Skeletal muscle satellite cell (primary cell): Measurements from ENCODE around the gene ZNF396.
A peak's percentile ranks its signal among the peaks of the same experiment; 100 is the strongest.

ENCODE experiments used
- H3K27me3 ChIP-seq: 2 replicates; pipeline ENCODE4 v1.7.0; 2013; ENCODE audit warnings: low read length; ENCODE audit not compliant: control insufficient read depth, insufficient read depth
- H3K36me3 ChIP-seq: 2 replicates; pipeline ENCODE4 v1.7.0; 2013; ENCODE audit warnings: mild to moderate bottlenecking, control low read depth, low read length; ENCODE audit not compliant: insufficient read depth
- H3K4me1 ChIP-seq: 2 replicates; pipeline ENCODE4 v1.7.0; 2013; ENCODE audit warnings: low read length; ENCODE audit not compliant: control insufficient read depth, insufficient read depth
- H3K4me2 ChIP-seq: 2 replicates; pipeline ENCODE4 v1.7.0; 2013; ENCODE audit warnings: mild to moderate bottlenecking, low read length
- H3K4me3 ChIP-seq: 2 replicates; pipeline ENCODE4 v1.7.0; 2013; ENCODE audit warnings: low read length
- H3K9ac ChIP-seq: 2 replicates; pipeline ENCODE4 v1.7.0; 2013; ENCODE audit warnings: mild to moderate bottlenecking, low read depth, low read length, moderate library complexity
- H3K9me3 ChIP-seq: replicated peaks from 2 replicates; pipeline ENCODE4 v1.7.0; 2013; ENCODE audit warnings: mild to moderate bottlenecking, control low read depth, low read length

Gene ZNF396

DNA sequence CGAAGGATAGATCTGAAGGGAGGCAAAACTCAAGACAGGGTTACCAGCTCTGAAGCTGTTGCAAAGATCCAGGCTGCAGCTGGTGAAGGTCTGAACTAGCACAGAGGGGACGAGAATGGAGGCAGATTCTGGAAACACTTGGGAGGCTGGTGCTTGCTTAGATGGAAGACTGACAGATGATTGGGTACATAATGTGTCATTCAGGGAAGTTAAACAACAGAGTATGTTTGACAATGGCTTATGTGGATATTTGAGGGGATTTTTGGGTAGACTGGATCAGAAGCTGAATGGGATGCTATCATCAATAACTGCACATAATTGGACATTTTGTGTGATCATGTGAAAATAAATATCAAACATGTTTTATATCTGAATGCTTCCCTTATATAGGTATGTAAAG is 2.3 kb upstream of the ZNF396 start:
- Histone ChIP-seq H3K4me3 (no peak overlapping the region), H3K27me3 (peaks cover 3% of the 10 kb centered on the region)

DNA sequence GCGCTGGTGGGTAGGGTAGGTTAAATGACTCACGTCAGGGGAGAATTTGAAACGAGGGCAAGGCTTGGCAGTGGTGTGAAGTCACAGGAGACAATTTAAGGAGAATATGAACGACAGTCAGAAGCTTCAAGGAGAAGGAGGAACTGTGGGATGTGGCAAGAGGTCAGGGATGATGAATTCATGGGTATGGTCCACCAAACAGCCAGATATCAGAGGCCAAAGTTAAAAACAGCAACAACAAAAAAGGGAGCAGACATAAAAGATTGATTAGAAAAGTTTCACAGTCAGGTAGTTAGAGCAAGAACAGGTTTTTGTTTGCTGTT is 1.4 kb upstream of the ZNF396 start:
- no peaks in the 10 kb centered on the region for H3K36me3 ChIP-seq
- H3K27me3 ChIP-seq = peaks cover 9% of the 10 kb centered on the region
- peaks cover 14% of the 10 kb centered on the region for H3K4me1 ChIP-seq
- H3K9me3 ChIP-seq = peaks cover 3% of the 10 kb centered on the region
- no peak overlapping the region for H3K9ac ChIP-seq
- no peak overlapping the region for H3K4me3 ChIP-seq
- H3K4me2 ChIP-seq = no peak overlapping the region

More for the DNA sequence above, 2.3 kb upstream of the ZNF396 start:
- no peak overlapping the region for H3K9ac ChIP-seq
- peaks cover 14% of the 10 kb centered on the region for H3K4me1 ChIP-seq
- no peaks in the 10 kb centered on the region for H3K36me3 ChIP-seq
- H3K4me2 ChIP-seq = no peak overlapping the region
- peaks cover 3% of the 10 kb centered on the region for H3K9me3 ChIP-seq

DNA sequence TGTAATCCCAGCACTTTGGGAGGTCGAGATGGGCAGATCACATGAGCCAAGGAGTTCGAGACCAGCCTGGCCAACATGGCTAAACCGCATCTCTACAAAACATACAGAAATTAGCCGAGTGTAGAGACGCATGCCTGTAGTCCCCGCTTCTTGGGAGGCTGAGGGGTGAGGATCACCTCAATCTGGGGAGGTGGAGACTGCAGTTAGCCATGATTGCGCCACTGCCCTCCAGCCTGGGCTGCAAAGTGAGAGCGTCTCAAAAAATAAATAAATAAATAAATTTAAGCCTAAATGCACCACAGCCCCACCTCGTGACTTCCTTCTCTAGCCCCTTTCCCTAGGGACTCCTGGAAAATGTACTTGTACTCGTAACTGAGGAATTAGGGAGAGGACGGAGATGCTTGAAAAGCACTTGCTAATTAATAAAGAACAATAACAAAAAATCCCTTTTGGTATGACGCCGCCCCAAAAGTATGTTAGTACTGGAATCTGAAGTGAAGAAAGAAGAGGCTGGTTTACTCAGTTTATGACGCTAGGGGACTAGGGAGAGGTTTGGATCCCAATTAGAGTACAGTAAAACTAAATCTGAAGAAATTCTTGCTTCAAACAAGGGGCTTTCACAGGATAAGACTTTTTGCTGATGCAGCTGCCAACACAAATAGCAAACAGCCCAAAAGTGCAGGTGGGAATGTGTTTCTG is 887 bp upstream of the ZNF396 start:
- Histone ChIP-seq H3K36me3 (no peaks in the 10 kb centered on the region), H3K27me3 (peaks cover 9% of the 10 kb centered on the region), H3K4me2 (no peak overlapping the region), H3K9ac (no peak overlapping the region), H3K9me3 (peaks cover 3% of the 10 kb centered on the region), H3K4me1 (peaks cover 14% of the 10 kb centered on the region), H3K4me3 (no peak overlapping the region)

DNA sequence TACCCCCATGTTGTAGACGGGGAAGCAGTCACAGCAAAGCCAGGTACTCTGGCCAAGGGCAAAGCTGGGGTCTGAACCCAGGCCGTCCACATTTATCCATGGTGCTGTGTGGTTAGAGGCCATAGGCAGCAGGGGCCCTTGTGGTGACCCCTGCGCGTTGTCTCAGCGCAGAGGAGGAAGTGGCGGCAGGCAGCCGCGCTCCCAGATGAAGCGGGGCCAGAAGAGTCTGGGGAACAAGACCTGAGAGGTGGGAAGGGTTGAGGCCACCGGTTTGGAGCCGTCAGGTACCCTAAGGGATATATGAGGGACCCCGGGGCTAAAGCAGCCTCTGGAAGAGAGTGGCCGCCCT is 770 bp downstream of the ZNF396 start:
- Histone ChIP-seq H3K9me3 (no peaks in the 10 kb centered on the region), H3K27me3 (peaks cover 9% of the 10 kb centered on the region), H3K4me2 (peak overlapping the region; percentile 82), H3K4me3 (peak overlapping the region; percentile 82), H3K9ac (peak overlapping the region; percentile 70), H3K4me1 (peaks cover 16% of the 10 kb centered on the region), H3K36me3 (no peaks in the 10 kb centered on the region)

DNA sequence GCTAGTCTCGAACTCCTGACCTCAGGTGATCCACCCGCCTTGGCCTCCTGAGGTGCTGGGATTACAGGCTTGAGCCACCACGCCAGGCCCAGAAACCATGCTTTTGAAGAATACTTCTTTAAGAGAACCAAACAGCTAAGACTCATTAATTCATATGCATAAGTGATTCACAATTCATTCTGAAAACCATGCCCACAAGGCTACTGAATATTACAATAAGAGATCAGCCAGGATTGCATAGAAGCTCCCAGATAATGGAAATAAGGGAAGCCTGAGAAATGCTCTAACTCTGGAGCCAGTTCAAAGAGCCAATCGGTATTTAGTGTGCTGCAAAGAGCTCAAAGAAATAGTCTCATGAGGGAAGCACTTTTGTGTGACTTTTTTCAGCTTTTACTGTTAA is 2.4 kb downstream of the ZNF396 start:
- H3K9me3 ChIP-seq = no peaks in the 10 kb centered on the region
- H3K27me3 ChIP-seq = peaks cover 9% of the 10 kb centered on the region
- H3K9ac ChIP-seq = no peak overlapping the region
- H3K4me1 ChIP-seq = peaks cover 16% of the 10 kb centered on the region
- no peak overlapping the region for H3K4me3 ChIP-seq
- H3K4me2 ChIP-seq = no peak overlapping the region
- no peaks in the 10 kb centered on the region for H3K36me3 ChIP-seq

DNA sequence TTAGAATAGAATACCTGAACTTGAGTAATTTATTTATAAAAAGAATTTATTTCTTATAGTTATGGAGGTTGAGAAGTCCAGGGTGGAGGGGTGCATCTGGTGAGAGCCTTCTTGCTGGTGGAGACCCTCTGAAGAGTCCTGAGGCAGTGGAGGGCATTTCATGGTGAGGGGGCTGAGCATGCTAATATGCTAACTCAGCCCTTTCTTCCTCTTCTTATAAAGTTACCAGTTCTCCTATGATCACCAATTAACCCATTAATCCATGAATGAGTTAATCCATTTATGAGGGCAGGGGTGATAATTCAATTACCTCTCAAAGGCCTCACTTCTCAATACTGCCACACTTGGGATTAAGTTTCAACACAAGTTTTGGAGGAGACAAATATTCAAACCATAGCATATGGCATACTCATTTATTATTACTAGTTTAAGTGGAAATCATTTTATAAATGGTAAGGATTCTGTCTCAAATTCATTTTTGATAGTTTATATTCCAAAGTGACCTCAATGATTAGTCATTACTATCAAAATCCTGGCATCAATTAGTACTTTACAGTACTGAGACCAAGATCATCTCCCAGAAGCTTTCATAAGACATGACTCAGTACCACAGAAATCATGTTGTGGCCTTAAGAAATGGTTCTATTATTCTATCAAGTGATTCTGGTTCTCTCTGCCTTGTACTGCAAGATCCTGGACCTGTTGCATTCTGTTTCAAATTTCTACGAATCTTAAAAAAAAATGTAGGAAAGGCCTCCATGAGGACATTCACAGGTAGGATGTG is 5.5 kb downstream of the ZNF396 start:
- no peaks in the 10 kb centered on the region for H3K9me3 ChIP-seq

DNA sequence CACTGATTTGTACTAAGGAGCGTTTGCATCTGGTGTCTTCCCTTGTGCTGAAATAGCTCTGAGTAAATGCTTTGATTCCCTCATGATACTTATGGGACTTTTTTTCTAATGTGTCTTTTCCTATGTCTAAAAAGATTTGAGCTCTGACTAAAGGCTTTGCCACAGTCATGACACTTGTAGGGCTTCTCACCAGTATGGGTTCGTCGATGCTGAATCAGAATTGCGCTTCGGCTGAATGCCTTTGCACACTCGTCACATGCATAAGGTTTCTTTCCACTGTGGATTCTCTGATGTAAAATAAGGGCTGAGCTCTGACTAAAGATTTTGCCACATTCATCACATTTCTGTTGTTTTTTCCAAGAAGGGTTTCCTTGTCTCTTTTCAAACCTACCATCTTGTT is 8.0 kb downstream of the ZNF396 start:
- Histone ChIP-seq H3K4me1 (peaks cover 2% of the 10 kb centered on the region), H3K4me2 (no peak overlapping the region), H3K36me3 (no peaks in the 10 kb centered on the region), H3K4me3 (no peak overlapping the region), H3K9ac (no peak overlapping the region), H3K27me3 (peaks cover 6% of the 10 kb centered on the region), H3K9me3 (no peaks in the 10 kb centered on the region)

More for the DNA sequence above, 5.5 kb downstream of the ZNF396 start:
- no peak overlapping the region for H3K4me2 ChIP-seq
- H3K27me3 ChIP-seq = peaks cover 6% of the 10 kb centered on the region
- peaks cover 6% of the 10 kb centered on the region for H3K4me1 ChIP-seq
- H3K36me3 ChIP-seq = no peaks in the 10 kb centered on the region
- H3K9ac ChIP-seq = no peak overlapping the region
- no peak overlapping the region for H3K4me3 ChIP-seq

DNA sequence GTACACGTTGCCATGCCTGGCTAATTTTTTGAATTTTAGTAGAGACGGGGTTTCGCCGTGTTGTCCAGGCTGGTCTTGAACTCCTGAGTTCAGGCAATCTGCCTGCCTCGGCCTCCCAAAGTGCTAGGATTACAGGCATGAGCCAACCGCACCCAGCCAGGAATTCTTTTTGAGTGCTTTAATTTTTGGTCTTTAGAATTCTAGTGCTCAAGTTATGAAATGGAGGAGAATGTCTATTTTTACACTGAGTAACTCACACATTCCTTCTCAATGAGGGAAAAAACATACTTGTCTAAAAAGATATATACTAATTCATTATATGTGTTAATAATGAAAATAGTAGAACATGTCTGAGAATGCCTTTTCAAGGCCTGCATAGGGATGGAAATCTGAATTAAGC is 8.5 kb downstream of the ZNF396 start:
- no peak overlapping the region for H3K4me2 ChIP-seq
- no peaks in the 10 kb centered on the region for H3K9me3 ChIP-seq
- no peak overlapping the region for H3K4me3 ChIP-seq
- H3K36me3 ChIP-seq = no peaks in the 10 kb centered on the region
- H3K4me1 ChIP-seq = peaks cover 2% of the 10 kb centered on the region
- H3K27me3 ChIP-seq = peaks cover under 1% of the 10 kb centered on the region
- no peak overlapping the region for H3K9ac ChIP-seq

DNA sequence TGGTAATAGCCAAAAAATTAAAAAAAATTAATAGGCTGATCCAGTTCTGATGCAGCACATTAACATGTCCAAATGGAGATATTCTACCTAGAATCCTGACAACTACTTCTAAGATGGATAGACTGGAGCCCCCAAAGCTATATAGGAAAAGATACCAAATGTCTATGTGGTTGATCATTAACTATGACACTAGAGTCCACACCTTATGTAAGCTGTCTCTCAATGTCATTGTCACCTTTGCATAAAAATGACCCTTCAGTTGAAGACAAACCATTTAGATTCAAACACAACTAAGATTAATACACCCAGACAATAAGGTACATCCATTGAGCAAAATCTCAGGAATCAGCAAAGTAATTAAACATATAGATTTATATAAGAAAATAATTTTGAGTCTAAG is 14.6 kb downstream of the ZNF396 start:
- H3K9me3 ChIP-seq = no peaks in the 10 kb centered on the region
- no peaks in the 10 kb centered on the region for H3K27me3 ChIP-seq
- H3K9ac ChIP-seq = no peak overlapping the region
- H3K4me3 ChIP-seq = no peak overlapping the region
- no peak overlapping the region for H3K4me2 ChIP-seq
- H3K4me1 ChIP-seq = no peaks in the 10 kb centered on the region
- H3K36me3 ChIP-seq = no peaks in the 10 kb centered on the region

DNA sequence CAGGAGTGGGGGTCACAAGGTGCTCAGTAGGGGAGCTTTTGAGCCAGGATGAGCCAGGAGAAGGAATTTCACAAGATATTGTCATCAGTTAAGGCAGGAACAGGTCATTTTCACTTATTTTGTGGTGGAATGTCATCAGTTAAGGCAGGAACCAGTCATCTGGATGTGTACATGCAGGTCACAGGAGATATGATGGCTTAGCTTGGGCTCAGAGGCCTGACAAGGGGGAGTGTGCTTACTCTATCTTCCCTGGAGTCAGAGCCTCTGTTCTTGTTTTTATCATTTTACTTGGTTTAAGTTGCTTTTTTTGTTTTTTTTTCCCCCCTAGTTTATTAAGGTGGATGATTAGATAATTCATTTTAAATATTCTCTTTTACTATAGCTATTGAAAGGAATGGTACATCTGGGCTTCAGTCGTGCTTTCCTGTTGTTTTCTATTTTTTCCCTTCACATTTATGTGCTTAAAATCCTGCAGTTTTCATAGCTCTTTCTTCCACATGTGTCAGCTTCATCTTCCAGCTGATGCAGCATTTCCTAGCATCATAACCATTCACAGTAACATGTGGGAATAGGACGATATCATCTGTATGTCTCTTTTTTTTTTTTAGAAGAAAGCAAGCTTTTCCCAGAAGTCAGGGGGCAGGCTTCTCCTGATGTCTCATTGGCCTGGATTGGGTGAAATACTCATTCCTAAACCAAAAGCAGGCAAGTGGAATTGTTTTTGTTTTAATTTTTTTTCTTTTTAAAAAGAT is 15.4 kb downstream of the ZNF396 start:
- no peaks in the 10 kb centered on the region for H3K9me3 ChIP-seq
- H3K4me3 ChIP-seq = no peak overlapping the region
- H3K36me3 ChIP-seq = no peaks in the 10 kb centered on the region
- no peaks in the 10 kb centered on the region for H3K27me3 ChIP-seq
- H3K4me2 ChIP-seq = no peak overlapping the region
- no peak overlapping the region for H3K9ac ChIP-seq
- H3K4me1 ChIP-seq = no peaks in the 10 kb centered on the region

DNA sequence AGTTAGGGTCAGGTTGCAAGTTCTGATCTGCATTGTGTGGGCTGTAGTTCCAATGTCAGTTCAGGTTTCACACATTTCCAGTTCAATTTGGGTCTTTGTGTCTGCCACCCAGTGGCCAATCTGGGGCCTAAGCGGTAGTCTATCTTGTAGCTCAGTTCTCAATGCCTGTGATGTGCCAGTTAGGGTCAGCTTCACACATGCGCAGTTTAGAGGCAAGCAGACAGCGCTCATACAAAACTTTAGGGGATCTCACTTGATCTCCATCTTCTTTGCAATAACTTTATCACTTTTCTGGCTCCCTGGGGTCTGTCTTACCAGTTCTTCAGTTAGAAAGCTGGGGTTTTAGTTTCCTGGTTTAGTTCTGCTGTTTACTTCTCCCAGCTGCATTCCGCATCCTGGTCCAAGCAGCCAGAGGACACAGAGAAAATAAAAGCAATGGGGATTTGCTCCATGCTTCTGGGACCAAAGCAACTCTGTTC is 22.0 kb downstream of the ZNF396 start:
- peak overlapping the region; percentile 56 for H3K9ac ChIP-seq
- no peaks in the 10 kb centered on the region for H3K9me3 ChIP-seq
- H3K4me2 ChIP-seq = peak overlapping the region; percentile 86
- no peaks in the 10 kb centered on the region for H3K36me3 ChIP-seq
- H3K4me3 ChIP-seq = peak overlapping the region; percentile 69
- H3K4me1 ChIP-seq = peaks cover 5% of the 10 kb centered on the region
- no peaks in the 10 kb centered on the region for H3K27me3 ChIP-seq
